Breast epithelium (tissue), 3 donors: ENCODE data around the gene SIRPD.

Experiments used
- CTCF ChIP-seq, 3 donors: fragments of 450-650 bp; IDR thresholded peaks; one replicate each; pipeline ENCODE4 v1.5.1; 2016 to 2017; ENCODE audit warnings: antibody characterized with exemption in 3 of 3, mild to moderate bottlenecking in 3 of 3, moderate library complexity in 3 of 3
- POLR2AphosphoS5 ChIP-seq, 3 donors: sonication (generic); formaldehyde crosslinking; IDR thresholded peaks; one replicate each; pipeline ENCODE4 v1.6.1; 2017; ENCODE audit warnings: antibody characterized with exemption in 3 of 3

DNA sequence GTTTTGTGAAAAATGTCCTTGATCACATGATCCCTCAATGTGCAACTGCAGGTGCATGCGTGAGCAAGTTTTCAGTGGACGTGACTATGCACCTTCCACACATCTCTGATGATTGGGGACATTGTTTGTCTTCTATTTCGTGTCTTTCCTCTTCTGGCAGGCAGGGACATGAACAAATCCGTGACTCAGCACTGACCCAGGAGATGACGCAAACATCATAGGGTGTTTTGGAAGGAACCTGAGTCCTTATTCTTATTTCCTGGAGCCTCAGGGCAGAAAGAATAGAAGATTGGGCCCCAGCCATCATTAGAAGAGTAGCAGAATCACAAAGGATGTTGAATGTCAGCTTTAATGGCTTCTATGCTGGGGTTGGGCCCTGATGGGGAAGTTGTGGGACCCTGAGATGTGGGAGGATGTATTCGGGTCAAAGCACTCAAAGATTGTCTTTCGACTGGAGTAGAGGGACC is 11.9 kb upstream of the SIRPD start:
- TF ChIP-seq CTCF (IDR thresholded peaks at IDR 0.05) (no peak), POLR2AphosphoS5 (IDR thresholded peaks at IDR 0.05) (no peak)
